ENCODE results near the gene ITGB5.

Gene ITGB5

DNA sequence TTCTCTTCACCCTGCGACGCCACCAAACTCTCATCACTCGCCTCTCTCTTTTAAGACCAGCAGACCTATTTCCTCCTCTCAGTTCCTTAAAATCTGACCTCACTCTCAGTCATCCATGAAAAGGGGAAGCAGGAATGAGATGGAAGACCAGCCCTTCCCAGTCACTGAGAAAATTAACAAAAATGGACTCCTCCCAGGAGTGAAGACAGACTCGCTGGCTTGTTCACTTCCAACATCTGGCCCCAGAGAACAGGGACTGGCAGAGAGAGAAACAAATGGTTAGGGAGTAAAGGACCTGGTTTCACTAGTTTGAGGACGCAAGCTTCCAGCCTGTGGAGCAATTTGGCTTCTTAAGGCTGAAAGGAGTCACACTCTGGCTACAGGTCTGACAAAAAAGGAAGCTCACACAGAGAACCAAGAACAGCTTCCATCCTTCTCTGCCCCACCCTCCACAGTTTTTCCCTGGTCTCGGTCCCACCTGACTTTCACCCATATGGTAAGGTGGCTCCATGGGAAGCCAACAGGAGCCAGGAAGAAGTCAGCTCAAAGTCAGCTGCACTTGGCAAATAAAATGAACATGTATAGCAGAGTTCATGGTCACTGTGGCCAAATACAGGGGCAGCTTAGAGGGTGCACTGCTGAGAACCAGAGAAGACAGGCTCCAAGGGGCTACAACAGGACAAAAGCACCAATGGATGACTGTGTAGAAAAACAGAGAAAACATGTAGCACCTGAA, 57.2 kb downstream of the ITGB5 start:
- TF ChIP-seq FOXP2 (optimal IDR thresholded peaks at IDR 0.05; ENCODE audit: borderline replicate concordance, extremely low read depth, extremely low read length, insufficient read depth): no peak
- TF ChIP-seq, protein P1, sequence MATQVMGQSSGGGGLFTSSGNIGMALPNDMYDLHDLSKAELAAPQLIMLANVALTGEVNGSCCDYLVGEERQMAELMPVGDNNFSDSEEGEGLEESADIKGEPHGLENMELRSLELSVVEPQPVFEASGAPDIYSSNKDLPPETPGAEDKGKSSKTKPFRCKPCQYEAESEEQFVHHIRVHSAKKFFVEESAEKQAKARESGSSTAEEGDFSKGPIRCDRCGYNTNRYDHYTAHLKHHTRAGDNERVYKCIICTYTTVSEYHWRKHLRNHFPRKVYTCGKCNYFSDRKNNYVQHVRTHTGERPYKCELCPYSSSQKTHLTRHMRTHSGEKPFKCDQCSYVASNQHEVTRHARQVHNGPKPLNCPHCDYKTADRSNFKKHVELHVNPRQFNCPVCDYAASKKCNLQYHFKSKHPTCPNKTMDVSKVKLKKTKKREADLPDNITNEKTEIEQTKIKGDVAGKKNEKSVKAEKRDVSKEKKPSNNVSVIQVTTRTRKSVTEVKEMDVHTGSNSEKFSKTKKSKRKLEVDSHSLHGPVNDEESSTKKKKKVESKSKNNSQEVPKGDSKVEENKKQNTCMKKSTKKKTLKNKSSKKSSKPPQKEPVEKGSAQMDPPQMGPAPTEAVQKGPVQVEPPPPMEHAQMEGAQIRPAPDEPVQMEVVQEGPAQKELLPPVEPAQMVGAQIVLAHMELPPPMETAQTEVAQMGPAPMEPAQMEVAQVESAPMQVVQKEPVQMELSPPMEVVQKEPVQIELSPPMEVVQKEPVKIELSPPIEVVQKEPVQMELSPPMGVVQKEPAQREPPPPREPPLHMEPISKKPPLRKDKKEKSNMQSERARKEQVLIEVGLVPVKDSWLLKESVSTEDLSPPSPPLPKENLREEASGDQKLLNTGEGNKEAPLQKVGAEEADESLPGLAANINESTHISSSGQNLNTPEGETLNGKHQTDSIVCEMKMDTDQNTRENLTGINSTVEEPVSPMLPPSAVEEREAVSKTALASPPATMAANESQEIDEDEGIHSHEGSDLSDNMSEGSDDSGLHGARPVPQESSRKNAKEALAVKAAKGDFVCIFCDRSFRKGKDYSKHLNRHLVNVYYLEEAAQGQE (IDR thresholded peaks at IDR 0.05; ENCODE audit: insufficient read depth in 1 of 2, low read depth in 2 of 2, low read length in 2 of 2): no peak
- TF ChIP-seq TAF1 (IDR thresholded peaks at IDR 0.05; ENCODE audit: borderline replicate concordance, insufficient read depth, low read length): no peak
- TF ChIP-seq POLR2AphosphoS5 (IDR thresholded peaks at IDR 0.05; ENCODE audit: low read depth, low read length): no peak
- no peak for TF ChIP-seq SIN3A (IDR thresholded peaks at IDR 0.05; ENCODE audit: borderline replicate concordance, insufficient read depth, low read length)

DNA sequence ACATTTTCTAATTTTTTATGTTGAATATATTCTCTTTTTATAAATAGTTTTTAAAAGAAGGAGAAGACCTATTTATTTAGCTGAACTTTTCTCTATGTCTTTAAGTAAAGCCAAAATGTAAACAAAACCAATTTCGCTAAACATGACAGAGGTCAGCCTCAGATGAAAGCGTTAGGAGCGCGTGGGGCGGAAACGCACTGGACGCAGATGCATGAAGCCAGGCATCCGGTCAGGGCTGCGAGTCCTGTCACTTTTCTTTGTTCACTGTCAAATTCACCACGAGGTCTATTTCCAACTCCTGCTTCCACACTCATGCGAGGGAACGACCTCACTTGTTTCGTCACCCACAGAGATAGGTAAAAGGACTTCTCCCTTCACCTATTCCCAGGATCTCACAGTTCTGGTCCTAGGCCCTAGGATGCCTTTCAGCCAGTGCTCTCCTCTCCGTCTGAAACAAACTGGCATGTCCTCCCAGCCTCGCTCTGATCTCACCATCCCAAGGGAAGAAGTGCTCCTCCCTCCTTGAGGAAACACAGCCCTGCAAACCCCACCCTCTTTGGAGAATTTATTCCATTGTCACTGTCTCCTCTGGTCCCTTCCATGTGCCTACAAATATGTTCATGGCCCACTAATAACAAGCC, 57.9 kb downstream of the ITGB5 start:
- TF ChIP-seq, protein P1 (IDR thresholded peaks at IDR 0.05; ENCODE audit: insufficient read depth in 1 of 2, low read depth in 2 of 2, low read length in 2 of 2): no peak
- TF ChIP-seq POLR2AphosphoS5 (IDR thresholded peaks at IDR 0.05; ENCODE audit: low read depth, low read length) (no peak), TAF1 (IDR thresholded peaks at IDR 0.05; ENCODE audit: borderline replicate concordance, insufficient read depth, low read length) (no peak), SIN3A (IDR thresholded peaks at IDR 0.05; ENCODE audit: borderline replicate concordance, insufficient read depth, low read length) (no peak), FOXP2 (optimal IDR thresholded peaks at IDR 0.05; ENCODE audit: borderline replicate concordance, extremely low read depth, extremely low read length, insufficient read depth) (no peak)

DNA sequence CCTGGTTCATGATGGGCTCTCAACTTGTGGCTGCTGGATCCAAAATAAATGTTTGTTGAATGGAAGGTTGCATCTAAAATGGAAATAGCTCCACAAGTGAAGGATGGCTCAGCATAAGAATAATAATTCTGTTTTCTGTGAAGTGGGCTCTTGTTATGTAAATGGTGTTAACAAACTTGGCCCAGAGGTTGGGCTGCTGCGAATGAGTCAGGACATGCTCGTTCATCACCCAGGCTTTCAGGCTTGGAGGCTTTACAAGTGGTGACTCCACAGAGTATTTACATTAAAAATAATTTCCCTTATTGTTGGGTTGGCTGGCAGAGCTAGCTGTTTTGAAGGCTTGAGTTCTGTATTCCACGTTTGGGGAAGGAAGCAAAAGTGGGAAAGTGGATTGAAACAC, 60.5 kb downstream of the ITGB5 start:
- TF ChIP-seq POLR2AphosphoS5 (IDR thresholded peaks at IDR 0.05; ENCODE audit: low read depth, low read length) (no peak), FOXP2 (optimal IDR thresholded peaks at IDR 0.05; ENCODE audit: borderline replicate concordance, extremely low read depth, extremely low read length, insufficient read depth) (no peak), TAF1 (IDR thresholded peaks at IDR 0.05; ENCODE audit: borderline replicate concordance, insufficient read depth, low read length) (no peak), SIN3A (IDR thresholded peaks at IDR 0.05; ENCODE audit: borderline replicate concordance, insufficient read depth, low read length) (no peak)
- TF ChIP-seq, protein P1 (IDR thresholded peaks at IDR 0.05; ENCODE audit: insufficient read depth in 1 of 2, low read depth in 2 of 2, low read length in 2 of 2): no peak

DNA sequence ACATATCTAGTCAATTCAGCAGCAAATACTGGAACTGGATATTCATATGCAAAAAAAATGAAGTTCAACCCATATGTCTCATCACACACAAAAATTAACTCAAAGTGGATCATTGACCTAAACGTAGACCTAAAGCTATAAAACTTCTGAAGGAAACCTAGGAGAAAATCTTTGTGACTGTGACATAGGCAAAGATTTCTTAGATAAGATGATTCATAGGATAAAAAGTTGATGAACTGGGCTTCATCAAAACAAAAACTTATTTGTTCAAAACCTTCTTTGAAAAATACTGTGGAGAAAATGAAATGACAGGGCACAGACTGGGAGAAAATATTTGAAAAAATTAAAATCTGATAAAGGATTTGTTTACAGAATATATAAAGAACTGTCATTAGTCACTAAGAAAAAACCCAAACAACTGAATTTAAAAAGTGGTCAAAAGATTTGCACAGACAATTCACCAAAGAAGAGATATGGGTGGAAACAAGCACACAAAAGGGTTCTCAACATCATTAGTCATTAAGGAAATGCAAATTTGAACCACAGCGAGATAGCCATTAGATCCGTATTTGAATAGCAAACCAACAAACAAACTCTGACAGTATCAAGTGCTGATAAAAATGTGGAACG, 62.8 kb downstream of the ITGB5 start:
- TF ChIP-seq TAF1 (IDR thresholded peaks at IDR 0.05; ENCODE audit: borderline replicate concordance, insufficient read depth, low read length) (no peak), SIN3A (IDR thresholded peaks at IDR 0.05; ENCODE audit: borderline replicate concordance, insufficient read depth, low read length) (no peak), POLR2AphosphoS5 (IDR thresholded peaks at IDR 0.05; ENCODE audit: low read depth, low read length) (no peak), FOXP2 (optimal IDR thresholded peaks at IDR 0.05; ENCODE audit: borderline replicate concordance, extremely low read depth, extremely low read length, insufficient read depth) (no peak)
- TF ChIP-seq, protein P1 (IDR thresholded peaks at IDR 0.05; ENCODE audit: insufficient read depth in 1 of 2, low read depth in 2 of 2, low read length in 2 of 2): no peak

All from PFSK-1 (cell line).